Lower leg skin (tissue), 4 donors: Measurements from ENCODE around the gene DHRS13. TPM values are rescaled to one million over a fixed set of nuclear protein-coding genes. Genes with fewer than 3 reads are reported as not detected.

Experiments used
- DNase-seq, 2 donors: peaks; one replicate each; pipeline ENCODE4 v3.0.0-alpha.2; 2019; ENCODE audit warnings: low spot score in 2 of 2
- H3K4me3 ChIP-seq: fragments of 200-600 bp; sonication (generic); 2 replicates; pipeline ENCODE4 v1.5.1; 2017; ENCODE audit warnings: mild to moderate bottlenecking, low read depth; ENCODE audit not compliant: poor library complexity, severe bottlenecking
- POLR2A ChIP-seq, 2 donors: fragments of 450-650 bp; IDR thresholded peaks; one replicate each; pipeline ENCODE4 v1.6.1; 2016 to 2017; ENCODE audit warnings: antibody characterized with exemption in 2 of 2, mild to moderate bottlenecking in 1 of 2, moderate library complexity in 1 of 2
- WGBS, 2 donors: methylation state at CpG; one replicate each; pipeline ENCODE4 v1.1.5; 2018; 5-methylcytosine and 5-hydroxymethylcytosine counted together
- intact Hi-C: fragments of 100-400 bp; cut with DNase I; formaldehyde crosslinking; loops from one replicate; pipeline ENCODE4 v1.15.0; 2023; ENCODE audit warnings: low total_unique reads
- total RNA-seq, 4 donors: library from RNA; depleted of rRNA; stranded (reverse); fragments of >200 nt; gene quantifications; one replicate each; pipeline ENCODE4 v1.1.0, GENCODE V29; 2016
- TF ChIP-seq, protein P1 (sequence below), 3 donors: fragments of 450-650 bp; IDR thresholded peaks; one replicate each; pipeline ENCODE4 v1.5.1; 2016; ENCODE audit warnings: antibody characterized with exemption in 3 of 3, mild to moderate bottlenecking in 3 of 3, moderate library complexity in 2 of 3

Gene DHRS13
- total RNA-seq, 4 donors from 2014 or later: 19.2 to 22.9 (median 19.5) TPM

DNA sequence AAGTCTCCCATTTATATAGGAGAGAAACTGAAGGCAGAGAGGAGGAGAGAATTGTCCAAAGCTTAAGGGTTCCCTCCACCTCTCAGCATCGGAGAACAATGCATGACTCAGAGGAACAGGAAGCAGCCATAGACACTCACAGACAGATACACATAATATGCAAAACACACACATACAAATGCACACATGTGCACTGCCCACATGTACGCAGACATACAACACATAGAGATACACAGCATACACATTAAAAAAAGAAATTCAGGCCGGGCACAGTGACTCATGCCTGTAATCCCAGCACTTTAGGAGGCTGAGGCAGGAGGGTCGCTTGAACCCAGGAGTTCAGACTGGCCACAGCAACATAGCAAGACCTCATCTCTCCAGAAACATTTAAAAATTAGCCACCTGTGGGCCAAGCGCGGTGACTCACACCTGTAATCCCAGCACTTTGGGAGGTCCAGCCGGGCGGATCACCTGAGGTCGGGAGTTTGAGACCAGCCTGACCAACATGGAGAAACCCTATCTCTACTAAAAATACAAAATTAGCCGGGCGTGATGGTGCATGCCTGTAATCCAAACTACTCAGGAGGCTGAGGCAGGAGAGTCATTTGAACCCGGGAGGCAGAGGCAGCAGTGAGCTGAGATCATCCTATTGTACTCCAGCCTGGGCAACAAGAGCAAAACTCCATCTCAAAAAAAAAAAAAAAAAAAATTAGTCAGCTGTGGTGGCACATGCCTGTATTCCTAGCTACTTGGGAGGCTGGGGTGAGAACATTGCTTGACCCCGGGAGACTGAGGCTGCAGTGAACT lies 36.7 kb downstream of the DHRS13 start:
- TF ChIP-seq POLR2A (IDR thresholded peaks at IDR 0.05): no peak
- TF ChIP-seq, protein P1, sequence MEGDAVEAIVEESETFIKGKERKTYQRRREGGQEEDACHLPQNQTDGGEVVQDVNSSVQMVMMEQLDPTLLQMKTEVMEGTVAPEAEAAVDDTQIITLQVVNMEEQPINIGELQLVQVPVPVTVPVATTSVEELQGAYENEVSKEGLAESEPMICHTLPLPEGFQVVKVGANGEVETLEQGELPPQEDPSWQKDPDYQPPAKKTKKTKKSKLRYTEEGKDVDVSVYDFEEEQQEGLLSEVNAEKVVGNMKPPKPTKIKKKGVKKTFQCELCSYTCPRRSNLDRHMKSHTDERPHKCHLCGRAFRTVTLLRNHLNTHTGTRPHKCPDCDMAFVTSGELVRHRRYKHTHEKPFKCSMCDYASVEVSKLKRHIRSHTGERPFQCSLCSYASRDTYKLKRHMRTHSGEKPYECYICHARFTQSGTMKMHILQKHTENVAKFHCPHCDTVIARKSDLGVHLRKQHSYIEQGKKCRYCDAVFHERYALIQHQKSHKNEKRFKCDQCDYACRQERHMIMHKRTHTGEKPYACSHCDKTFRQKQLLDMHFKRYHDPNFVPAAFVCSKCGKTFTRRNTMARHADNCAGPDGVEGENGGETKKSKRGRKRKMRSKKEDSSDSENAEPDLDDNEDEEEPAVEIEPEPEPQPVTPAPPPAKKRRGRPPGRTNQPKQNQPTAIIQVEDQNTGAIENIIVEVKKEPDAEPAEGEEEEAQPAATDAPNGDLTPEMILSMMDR (IDR thresholded peaks at IDR 0.05): no peak
- WGBS, 2 donors: 89 to 90% methylated on average over 13 of the region's 13 CpGs
- no peak for DNase-seq
- intact Hi-C loops: no loop called here
- no peak overlapping the region for H3K4me3 ChIP-seq

DNA sequence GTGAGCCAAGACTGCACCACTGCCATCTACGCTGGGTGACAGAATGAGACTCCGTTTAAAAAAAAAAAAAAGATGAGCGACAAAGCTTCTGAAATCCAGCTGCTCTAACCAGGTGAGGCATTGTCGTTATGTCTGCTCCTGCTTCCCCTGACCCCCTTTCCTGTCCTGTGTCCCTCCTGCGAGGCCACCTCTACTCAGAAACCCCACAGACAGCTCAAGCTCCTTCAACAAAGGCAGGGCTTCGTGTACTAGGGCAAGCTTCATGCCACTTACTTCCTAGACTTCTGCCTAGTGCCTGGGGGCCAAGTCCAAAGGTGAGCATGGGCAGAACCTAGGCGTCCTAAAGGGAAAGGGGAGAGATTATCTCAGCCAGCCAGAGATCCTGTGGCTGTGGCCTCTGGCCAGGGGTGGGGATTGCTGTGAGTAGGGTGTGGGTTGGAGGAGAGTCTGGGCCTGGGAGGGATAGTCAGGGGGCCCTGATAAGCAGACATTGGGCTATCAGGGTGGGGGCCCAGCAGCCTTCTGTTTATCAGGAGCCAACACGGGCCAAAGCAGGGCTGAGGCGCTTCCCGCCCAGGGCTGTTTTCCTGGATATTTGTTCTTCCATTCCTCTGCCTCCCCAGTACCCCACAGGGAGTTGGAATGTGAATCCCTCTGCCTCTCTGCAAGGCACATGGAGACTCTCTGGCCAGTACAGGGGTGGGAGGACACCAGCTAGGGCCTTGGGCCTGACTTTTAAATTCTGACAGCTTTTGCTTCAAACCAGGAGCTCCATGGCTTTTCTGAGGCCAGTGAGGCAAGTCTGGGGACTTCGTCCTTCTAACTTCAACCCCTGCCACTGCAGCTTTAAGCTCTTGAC lies 37.7 kb downstream of the DHRS13 start:
- WGBS, 2 donors: 86 to 87% methylated on average over 11 of the region's 11 CpGs
- DNase-seq: no peak
- H3K4me3 ChIP-seq: no peak overlapping the region
- intact Hi-C loops: no loop called here
- TF ChIP-seq, protein P1 (IDR thresholded peaks at IDR 0.05): no peak
- no peak for TF ChIP-seq POLR2A (IDR thresholded peaks at IDR 0.05)

DNA sequence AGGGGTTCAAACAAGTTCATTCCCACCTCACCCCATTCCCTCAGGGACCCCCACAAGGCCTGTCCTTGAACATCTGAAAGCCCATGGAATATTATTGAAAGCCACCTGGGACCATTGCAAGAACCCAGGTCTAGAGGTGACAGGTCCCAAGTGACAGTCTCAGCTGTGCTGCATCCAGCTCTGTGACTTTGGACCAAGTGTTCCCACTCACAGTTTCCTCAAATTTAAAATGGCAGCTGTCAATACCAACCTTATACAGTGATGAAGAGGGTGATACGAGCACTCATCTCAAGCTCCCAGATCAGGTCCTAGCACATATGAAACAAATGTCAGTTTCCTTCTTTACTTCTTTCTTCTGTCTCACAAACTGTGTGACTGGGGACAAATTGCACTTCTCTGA lies 38.9 kb downstream of the DHRS13 start:
- no peak for DNase-seq
- no peak overlapping the region for H3K4me3 ChIP-seq
- intact Hi-C loops: no loop called here
- TF ChIP-seq POLR2A (IDR thresholded peaks at IDR 0.05): no peak
- TF ChIP-seq, protein P1 (IDR thresholded peaks at IDR 0.05): no peak
- WGBS, 2 donors: 88 to 90% methylated on average over 1 of the region's 1 CpG

DNA sequence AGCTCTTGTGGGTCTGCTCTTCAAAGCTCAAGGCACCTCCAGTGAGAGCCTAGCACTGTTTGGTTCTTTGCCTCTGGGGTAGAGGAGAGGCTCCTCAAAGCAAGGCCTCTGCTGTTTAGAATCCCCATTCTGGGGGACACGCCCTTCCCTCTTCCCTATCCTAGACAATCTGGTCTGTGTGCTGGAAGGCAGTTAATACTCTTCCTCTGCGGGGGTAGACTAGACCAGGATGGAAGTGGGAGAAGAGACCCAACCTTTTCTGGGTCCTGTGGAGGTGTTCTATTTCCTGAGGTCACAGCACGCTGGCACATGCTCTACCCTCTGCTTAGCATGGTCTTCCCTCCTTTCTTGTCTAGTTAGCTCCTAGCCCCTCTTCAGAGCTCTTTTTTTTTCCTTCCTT lies 40.3 kb downstream of the DHRS13 start:
- TF ChIP-seq, protein P1 (IDR thresholded peaks at IDR 0.05): no peak
- TF ChIP-seq POLR2A (IDR thresholded peaks at IDR 0.05): no peak
- WGBS, 2 donors: 85 to 90% methylated on average over 3 of the region's 3 CpGs
- H3K4me3 ChIP-seq: no peak overlapping the region
- intact Hi-C loops: no loop called here
- no peak for DNase-seq

DNA sequence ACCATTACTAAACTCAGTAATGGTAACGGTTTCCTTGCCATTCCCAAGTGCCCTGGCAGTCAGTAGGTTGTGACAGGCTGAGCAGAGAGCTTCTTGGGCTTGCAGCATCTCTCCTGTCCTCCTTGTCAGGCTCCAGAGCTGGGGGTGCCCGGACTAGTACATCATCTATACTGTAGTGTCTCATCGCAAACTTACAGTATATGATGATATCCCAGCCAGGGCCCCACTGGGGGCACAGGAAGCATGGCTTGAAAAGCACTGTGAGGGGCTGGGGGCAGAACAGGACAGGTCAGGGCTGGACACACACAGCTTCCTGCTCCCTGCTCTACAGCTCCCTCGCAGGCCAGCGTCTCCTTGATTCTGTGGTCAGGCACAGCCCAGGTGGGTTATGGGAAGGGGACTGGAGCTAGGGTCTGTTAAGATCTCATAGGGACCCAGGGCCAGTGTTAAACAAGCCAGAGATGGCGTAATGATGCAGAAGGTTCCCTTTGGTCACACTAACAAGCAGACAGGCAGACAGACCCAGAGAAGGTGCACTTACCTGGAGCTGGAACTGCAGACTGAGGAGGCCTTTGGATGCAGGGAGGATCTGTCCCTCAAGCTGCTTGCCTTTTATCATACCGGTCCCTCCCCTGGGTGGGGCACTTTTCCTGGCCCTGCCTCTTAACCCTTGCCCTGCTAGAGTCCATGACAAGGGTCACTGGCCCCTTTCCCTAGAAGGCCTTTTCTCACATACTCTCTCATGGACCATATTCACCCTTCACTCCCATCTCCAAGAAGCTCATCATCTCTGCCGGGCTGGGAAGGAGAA lies 41.3 kb downstream of the DHRS13 start:
- intact Hi-C loops: no loop called here
- TF ChIP-seq, protein P1 (IDR thresholded peaks at IDR 0.05): no peak
- TF ChIP-seq POLR2A (IDR thresholded peaks at IDR 0.05): no peak
- WGBS, 2 donors: 66 to 68% methylated on average over 8 of the region's 8 CpGs
- DNase-seq: no peak
- H3K4me3 ChIP-seq: no peak overlapping the region
